ENCODE data around the gene KAZN.

Gene KAZN

DNA sequence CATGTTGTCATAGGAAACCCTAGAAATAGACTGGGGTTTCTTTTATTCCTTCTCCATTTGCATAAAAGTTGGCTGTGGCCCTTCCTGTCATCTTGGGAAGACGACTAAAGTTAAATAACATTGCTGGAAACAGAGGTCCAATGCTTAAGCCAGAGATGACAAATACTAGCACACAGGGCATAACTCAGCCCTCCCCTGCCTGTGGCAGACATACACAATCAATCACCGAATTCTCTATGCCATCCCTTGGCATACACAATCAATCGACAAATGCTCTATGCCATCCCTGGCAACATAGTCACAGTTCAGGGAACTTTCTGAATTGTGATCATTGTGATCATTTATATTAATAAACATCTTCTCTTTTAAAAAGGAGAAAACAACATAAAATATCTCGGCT lies 229.4 kb downstream of the KAZN start:
- DNase-seq (ENCODE audit: low read depth) = no peak

DNA sequence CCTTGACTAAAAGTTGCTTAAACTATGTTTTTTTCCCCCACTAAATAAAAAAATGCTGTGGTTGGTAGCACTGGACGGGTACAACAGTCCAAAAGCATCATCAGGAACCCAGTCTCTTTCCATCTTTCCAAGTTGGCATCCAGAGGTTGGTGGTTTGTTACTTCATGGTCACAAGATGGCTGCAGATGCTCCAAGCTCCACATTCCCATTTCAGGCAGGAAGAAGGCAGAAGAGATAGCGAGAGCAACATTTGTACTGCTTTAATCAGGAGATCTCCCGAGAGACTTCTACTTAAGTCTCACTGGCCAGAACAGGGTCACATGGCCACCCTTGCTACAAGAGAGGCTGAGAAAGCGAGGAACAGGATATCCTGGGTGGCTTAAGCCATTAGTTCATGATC lies 230.2 kb downstream of the KAZN start:
- DNase-seq (ENCODE audit: low read depth) = no peak

DNA sequence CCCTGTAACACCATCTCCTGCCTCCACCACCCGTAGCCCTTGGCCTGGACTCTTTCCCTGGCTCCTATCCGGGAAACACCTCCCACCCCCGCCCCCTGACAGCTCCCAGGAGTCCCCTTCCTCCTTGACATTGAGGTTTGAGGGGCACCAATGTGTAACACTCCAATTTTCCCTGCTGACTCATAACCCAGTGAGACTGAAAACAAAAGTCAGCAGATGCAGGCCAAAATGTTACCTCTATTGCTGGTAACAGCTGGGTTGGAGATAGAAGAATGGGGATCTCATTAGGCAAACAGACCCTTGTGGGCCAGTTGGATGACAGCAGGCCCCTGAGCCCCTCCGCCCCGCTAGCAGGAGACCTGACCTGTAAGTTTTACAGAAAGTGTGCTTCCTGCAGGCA lies 237.2 kb downstream of the KAZN start:
- no peak for DNase-seq (ENCODE audit: low read depth)

DNA sequence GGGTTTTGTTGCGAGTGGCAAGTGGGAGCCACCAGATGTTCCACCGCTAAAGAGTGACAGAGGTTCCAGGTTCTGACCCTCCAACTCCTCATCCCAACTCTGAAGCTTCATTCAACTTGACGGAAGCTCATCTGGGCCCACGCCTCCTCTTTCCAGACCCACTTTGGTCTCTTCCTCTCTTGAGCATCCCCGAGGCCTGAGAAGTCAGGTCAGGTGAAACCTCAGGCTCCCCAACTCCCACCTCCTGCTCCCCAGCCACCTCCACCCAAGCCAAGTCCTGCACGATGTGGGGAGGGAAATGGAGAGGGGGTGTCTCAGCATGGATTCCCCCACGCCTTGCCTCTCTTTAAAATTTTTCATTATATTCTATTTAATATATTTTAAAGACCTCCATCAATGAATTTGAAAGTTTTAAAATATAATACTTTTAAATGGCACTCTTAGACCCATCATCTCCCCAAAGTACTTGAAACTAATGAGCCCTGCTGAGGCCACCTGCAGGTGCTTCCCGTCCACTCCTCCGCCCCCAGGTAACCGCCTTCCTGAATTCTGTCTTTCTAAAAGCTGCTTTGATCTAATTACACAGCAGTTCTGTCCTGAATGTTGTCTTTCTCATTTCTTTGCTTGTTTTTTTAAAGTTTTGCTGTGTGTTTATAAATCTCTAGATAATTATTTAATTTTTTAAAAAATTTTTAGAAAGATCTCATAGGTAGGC lies 238.1 kb downstream of the KAZN start:
- no peak for DNase-seq (ENCODE audit: low read depth)

DNA sequence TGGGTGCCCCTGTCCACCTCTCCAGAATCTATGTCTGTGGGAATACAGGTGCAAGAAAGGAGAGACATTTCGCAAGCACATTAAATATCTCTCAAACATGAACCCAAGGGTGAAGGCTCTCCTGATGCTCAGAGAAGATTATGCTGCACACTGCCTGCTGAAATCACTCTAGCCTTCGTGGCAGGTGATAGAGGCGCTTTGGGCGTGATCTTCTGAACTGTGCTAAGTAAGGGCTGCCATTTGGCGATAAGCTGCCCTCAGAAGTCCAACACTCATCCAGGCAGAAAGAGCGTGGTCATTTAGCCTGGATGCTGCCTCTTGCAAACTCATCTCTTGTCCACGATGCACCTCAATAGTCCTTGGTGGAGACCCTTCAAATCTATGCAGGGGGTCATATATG lies 241.9 kb downstream of the KAZN start:
- no peak for DNase-seq (ENCODE audit: low read depth)

DNA sequence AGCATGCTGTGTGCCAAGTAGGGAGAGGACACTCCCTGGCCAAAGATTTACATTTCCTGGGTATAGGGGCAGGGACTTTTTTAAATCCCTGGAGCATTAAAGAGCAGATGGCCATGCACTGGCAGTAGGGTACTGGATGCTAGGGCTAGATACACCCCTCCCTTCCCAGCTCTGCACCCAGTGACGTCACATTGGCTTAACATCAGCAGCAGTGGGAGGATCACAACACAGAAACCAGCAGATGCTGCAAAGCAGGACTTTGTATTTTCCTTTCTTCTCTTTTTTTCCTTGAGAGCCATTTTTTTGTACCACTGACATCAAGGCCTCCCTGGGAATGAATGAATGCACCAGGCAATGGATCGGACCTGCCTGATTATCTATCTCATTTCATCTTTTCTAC lies 243.0 kb downstream of the KAZN start:
- DNase-seq (ENCODE audit: low read depth) = no peak

DNA sequence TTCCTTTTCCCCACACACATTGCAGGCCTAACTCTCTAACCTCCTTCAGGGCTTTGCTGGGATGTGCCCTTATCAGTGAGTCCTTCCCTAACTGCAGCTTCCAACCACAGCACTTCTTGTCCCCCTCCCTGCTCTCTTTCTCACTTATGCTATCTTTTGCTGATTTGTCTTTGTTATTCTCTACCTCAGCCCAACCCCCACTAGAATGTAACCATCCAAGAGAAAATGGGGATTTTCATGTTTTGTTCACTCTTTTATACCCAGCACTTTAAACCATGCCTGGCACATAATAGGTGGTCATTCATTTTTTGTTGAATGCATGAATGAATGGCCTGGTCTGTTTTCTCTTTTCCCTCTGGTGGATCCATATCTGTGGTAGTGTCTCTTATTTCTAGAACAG lies 243.5 kb downstream of the KAZN start:
- no peak for DNase-seq (ENCODE audit: low read depth)

DNA sequence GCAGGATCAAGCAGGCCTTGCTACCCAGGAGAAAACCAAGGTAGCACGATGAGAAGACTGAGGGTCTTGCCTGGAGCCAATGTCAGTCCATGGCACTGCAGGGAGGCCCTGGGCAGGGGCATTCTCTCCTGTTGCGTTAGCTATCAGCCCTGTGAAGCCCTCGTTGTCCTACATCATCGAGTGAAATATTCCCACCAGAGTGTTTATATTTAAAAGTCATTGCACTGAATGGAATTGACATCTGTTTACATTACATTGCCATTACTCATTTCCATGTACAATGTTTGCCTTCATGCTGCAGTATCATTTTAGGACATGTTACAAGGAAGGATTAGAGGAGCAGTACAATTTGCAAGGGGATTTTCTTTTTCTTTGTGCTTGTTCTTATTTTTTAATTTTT lies 243.9 kb downstream of the KAZN start:
- peak; percentile 47 for DNase-seq (ENCODE audit: low read depth)

DNA sequence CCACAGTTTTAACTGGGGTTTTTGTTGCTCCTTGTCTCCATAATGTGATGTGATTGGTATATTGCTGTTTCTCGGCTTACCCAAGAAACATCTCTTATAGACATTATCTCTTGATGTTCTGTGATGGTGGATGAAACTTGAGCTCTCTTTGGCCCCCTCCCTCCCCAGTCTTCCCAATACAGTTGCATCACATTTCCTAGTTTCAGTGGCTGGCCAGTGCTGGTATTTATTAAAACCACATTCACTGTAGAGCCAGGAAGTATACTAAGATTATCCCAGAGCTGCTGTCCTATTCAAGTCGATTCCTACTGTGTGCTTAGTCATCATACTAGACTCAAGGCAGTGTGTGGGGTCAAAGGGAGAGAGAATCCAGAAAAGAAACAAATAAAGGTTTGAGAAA lies 244.4 kb downstream of the KAZN start:
- peak; percentile 44 for DNase-seq (ENCODE audit: low read depth)

DNA sequence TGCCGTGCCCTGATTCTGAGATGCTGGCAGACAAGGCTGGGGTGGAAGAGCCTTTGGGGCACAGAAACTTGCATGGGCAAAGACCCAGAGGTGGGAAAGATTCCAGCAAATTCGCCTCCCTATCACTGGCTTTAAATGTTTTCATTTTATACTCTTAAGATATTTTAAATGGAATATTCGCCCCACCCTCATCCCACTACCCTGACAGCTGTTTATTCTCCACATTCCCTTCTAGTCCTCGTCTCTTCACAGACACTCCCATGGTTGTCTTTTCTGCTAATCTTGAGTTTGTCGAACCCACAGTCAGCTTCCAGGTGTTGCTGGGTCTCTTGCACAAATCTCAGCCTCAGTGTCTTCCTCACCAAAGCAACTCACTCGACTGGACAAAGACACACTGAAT lies 245.0 kb downstream of the KAZN start:
- no peak for DNase-seq (ENCODE audit: low read depth)

DNA sequence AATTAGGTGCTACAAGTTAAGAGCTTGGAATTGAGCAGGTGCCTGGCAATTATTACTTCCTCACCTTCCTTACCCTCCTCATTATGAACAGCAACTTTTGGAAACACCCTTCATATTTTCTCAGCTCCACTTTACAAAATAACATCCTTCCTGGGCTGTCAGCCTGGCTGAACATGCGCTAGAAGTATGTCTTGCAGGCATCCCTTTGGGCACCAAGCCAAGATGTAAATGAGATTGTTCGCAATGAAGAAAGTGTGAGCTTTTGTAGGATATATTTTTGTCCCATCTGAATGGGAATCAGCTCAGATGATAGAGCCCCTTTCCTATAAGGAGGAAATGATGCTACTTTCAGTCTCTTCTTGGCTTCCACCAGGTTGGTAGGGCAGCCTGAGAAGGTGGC lies 245.9 kb downstream of the KAZN start:
- no peak for DNase-seq (ENCODE audit: low read depth)

DNA sequence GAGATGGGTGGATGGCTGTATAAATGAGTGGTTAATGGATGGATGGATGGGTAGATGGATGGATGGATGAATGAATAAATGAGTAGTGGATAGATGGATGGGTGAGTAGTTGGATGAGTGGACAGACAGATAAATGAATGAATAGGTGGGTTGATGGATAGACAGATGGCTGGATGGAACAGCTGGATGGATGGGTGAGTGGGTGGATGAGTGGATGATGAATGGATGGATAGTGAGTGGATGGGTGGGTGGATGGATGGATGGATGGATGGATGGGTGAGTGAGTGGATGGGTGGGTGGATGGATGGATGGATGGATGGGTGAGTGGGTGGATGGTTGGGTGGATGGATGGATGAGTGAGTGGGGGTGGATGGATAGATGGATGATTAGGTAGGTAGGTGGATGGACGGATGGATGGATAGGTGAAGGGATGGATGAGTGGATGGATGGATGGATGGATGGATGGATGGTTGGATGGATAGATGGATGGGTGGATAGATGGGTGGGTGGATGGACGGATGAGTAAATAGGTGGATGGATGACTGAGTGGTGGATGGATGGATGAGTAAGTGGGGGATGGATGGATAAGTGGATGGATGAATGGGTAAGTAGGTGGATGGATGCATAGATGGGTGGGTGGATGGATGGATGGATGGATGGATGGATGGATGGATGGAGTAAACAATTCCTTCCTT lies 246.6 kb downstream of the KAZN start:
- no peak for DNase-seq (ENCODE audit: low read depth)

DNA sequence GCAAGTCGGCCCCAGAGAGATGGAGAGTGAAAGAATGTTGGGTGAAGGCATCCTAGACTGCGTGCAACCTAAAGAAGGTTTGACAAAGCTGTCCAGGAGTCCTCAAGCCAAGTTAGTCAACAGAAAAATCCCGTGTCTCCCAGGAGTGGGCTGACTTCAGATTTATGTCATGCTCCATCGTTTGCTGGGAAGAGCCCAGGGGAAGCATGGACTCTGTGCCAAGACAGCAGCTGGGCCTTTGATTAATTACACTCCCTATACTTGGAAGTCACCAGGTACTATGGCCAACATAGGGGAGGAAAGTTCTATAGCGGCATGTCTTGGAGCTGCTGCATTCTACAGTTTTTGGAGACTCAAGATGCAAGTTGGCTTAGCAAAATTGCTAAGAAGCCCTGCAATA lies 247.4 kb downstream of the KAZN start:
- no peak for DNase-seq (ENCODE audit: low read depth)

DNA sequence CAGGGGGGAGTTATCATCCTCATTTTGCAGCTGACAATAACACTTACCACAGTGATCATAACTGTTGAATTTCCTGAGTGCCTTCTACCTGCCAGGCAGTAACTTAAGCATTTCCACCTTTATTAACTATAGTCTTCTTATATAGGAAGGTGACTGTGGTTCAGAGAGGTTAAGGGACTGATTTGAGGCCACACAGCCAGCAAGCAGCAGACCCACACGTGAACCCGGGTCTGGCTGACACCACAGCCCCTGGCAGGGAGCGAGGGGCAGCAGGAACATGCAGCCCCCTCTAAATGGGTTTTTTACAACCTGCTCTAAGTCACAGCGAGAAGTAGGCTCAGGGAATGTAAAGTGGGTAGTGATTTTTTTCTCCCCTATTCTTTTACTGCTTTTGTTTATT lies 248.2 kb downstream of the KAZN start:
- no peak for DNase-seq (ENCODE audit: low read depth)

DNA sequence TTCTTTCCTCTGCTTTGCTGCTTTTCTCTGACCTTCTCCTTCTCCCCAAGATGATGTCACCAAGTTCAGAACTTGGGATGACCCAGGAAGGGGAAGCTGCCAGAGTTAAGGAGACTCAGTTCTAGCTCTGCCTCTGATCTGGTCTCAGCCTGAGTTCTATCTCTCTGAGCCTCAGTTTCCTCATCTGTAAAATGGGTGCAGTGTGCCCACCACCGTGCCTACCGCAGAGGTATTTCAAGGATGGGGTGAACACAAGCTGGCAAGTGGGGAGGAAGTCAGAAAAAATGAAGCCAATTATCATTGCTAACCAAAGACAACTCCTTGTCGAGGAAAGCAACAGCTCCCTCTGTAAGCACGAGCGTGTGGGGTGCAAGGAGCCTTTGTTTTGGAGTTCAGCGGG lies 249.7 kb downstream of the KAZN start:
- DNase-seq (ENCODE audit: low read depth) = no peak

DNA sequence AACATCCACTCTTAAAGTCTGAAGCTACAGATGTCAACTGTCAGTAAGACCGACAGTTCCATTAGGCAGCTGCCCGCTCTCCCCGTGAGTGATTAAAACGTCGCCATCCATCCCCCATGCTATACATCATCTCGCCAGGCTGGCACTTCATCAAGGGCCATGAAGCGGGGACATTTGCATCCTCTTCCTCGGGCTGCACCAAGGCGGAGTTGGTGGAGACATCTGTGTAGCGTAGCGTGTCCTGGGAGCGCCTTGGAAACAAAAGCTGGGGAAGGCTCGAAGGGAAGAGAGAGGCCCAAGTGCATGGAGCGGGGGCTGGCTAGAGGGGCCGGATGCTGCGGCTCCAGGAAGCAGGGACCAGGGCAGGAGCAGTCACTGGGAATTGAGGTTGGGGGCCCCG lies 250.1 kb downstream of the KAZN start:
- no peak for DNase-seq (ENCODE audit: low read depth)

DNA sequence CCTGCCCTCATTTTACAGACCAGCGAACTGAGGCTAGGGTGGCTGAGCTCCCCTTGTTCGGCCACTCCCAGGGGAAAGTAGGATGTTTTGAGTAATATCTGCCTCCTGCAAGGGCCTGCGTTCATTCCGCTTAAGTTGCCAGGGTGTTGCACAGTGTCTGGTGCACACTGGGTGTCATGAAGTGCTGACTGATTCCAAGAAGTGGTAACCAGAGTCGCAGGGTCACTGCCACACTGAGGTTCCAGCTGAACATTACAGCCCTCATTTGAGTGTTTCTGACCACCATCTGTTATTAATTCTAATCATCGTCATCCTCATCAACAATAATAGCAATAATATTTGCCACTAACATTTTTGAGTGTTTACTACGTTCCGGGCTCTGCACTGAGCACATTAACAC lies 250.6 kb downstream of the KAZN start:
- no peak for DNase-seq (ENCODE audit: low read depth)

DNA sequence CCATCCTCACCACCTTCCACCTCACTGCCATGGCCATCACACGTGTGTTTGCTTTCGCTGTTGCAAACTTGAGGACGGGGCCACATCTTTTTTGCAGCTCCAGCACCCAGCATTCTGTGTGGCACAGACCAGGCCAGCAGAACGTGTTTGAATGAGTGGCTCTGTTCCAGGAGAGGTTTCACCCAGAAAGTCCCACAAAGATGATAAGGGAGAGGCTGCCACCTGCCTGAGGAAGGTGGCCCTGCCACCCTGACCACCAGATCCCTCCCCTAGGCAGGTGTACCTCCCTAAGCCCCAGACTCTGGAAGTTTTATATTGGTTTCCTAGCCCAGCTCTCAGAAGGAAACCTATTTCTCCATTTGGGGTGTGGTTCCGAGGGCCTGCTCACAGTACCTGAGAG lies 252.1 kb downstream of the KAZN start:
- no peak for DNase-seq (ENCODE audit: low read depth)

DNA sequence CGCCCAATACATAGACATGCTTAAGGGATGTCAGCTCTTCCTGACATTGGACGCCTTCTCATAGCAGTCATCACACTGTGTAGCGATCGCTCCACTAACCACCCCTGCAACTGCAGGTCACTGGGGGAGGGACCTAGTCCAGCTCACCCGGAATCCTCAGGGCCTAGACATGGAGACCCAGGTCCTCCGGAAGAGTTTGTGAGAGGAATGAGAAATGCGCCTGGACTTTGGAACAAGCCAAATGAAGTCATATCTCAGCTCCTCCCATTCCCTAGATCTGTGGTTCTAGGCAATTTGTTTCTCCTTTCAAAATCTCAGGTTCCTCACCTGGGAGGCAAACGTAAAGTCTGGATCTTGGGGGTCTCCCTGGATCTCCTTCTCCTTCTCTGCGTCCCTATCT lies 253.3 kb downstream of the KAZN start:
- no peak for DNase-seq (ENCODE audit: low read depth)

DNA sequence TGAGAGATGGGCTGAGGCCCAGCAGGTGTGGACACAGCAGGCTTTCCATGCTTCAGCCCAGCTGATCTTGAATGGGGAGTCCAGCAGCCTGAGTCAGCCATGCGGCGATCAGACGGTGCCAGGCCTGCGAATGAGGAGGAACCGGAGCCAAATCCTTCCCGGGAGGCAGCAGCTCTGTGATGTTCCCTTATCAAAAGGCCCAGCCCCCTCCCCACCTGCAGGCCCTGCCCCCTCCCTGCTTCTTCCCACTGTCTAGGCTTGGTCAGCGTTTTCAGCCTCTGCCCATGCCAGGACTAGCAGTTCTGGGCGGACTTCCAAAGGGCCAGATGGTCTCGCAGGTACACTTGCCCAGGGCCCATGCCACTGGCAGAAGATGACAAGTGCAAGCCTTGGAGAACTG lies 253.8 kb downstream of the KAZN start:
- DNase-seq (ENCODE audit: low read depth) = no peak

DNA sequence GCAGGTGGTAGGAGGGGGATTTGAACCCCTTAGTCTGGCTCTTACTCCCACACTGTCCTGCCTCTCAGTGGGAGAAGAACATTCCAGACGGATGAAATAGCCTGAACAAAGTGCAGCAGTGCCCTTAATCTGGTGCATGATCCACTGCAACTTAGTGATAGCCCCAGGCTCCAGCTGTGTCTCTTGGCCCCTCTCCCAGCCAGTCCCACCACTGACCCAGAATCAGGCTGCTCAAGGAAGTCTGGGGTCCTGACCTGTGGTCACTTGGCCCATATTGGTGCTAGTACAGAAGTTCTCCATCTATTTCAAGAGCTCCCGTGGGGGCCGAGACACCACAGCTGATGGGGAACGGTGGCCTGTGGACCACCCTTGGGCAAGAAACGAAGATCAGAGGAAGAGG lies 255.0 kb downstream of the KAZN start:
- DNase-seq (ENCODE audit: low read depth) = no peak

DNA sequence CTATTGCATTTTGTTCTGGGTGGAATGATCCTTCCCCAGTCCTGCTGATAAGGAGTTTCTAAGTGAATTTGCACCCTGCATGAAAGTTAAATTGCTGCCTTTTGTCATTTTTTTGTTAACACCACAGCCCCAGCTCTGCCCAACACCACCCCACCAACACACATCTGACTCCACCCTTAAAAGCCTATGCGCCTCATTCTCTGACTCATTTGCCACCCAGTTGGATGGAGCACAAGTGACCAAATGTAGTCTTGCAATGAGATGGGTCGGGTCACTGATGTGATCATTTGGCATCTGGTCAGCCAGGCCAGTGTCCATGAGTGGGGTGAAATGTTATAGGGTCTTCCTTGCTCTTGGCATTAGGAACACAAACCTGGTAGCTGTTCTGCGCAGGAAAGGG lies 256.8 kb downstream of the KAZN start:
- no peak for DNase-seq (ENCODE audit: low read depth)

DNA sequence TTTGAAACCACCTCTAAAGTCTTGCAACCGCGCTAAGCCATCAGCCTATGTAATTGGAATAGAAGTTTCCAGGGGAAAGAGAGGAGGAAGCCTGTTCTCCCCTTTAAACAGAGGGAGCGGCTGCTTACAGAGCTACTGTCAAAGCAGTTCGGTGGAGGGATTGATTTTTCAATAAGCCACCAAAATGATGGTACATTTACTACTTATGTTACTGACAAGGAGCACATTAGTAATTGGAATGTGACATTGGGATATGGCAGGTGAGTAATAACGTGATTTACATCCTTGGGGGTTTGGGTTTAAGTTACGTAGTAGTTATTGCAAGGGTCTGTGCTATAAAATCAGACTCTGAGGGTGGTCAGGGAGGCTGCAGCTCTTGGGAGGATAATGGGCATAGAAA lies 257.3 kb downstream of the KAZN start:
- DNase-seq (ENCODE audit: low read depth) = no peak
